Ovary (tissue), 3 donors: ENCODE data around the gene PDE6H.

Source experiments
- CTCF ChIP-seq, 3 donors: fragments of 450-650 bp in 2 of 3; fragments of 200-600 bp in 1 of 3; IDR thresholded peaks; one replicate each; pipeline versions ENCODE4 v1.5.1 to v1.8.0; 2016 to 2022; ENCODE audit warnings: antibody characterized with exemption in 3 of 3, mild to moderate bottlenecking in 1 of 3
- EP300 ChIP-seq: sonication (generic); formaldehyde crosslinking; IDR thresholded peaks from one replicate; pipeline ENCODE4 v1.6.1; 2017; ENCODE audit warnings: antibody characterized with exemption
- POLR2A ChIP-seq: fragments of 450-650 bp; IDR thresholded peaks from one replicate; pipeline ENCODE4 v1.6.1; 2017; ENCODE audit warnings: antibody characterized with exemption, mild to moderate bottlenecking, moderate library complexity
- donor health status: DM: no; HTN: no; CAD: no.

- TF ChIP-seq EP300: no peak
- TF ChIP-seq CTCF (IDR thresholded peaks at IDR 0.05): no peak
- no peak for TF ChIP-seq POLR2A
Observed at GRCh38 chr12:14931359-14931758, 41.5 kb upstream of the PDE6H start.
